Osteocyte (in vitro differentiated cells): ENCODE data around the gene STK11IP. TPM values are rescaled to one million over a fixed set of nuclear protein-coding genes. Genes with fewer than 3 reads are reported as not detected.

Experiments used
- DNase-seq: peaks from one replicate; pipeline ENCODE4 v3.0.0; 2021; ENCODE audit warnings: mixed read lengths; ENCODE audit not compliant: unreplicated experiment; ENCODE audit errors: extremely low spot score
- H3K27ac Mint-ChIP-seq: one replicate; pipeline ENCODE4 v1.8.0; 2021; ENCODE audit warnings: mild to moderate bottlenecking, mixed read lengths; ENCODE audit not compliant: unreplicated experiment
- H3K27me3 Mint-ChIP-seq: one replicate; pipeline ENCODE4 v1.8.0; 2021; ENCODE audit warnings: mixed read lengths; ENCODE audit not compliant: unreplicated experiment
- H3K36me3 Mint-ChIP-seq: one replicate; pipeline ENCODE4 v1.8.0; 2021; ENCODE audit warnings: mixed read lengths; ENCODE audit not compliant: unreplicated experiment
- H3K4me1 Mint-ChIP-seq: one replicate; pipeline ENCODE4 v1.8.0; 2021; ENCODE audit warnings: mixed read lengths; ENCODE audit not compliant: unreplicated experiment
- H3K4me3 Mint-ChIP-seq: one replicate; pipeline ENCODE4 v1.8.0; 2021; ENCODE audit warnings: mild to moderate bottlenecking, moderate library complexity, mixed read lengths; ENCODE audit not compliant: unreplicated experiment
- H3K9me3 Mint-ChIP-seq: one replicate; pipeline ENCODE4 v1.8.0; 2021; ENCODE audit warnings: mixed read lengths; ENCODE audit not compliant: unreplicated experiment
- total RNA-seq: library from RNA; stranded (reverse); gene quantifications from 2 replicates; pipeline ENCODE4 v1.2.1, GENCODE V29; 2021
- TF ChIP-seq, protein P1 (sequence below): fragments of 200-600 bp; sonication (generic); IDR thresholded peaks from 2 replicates; pipeline ENCODE4 v1.5.0; 2021; ENCODE audit warnings: antibody characterized with exemption, mild to moderate bottlenecking, moderate library complexity

STK11IP gene
- total RNA-seq, 1 donor from 2014 or later, result 42.7 TPM

DNA sequence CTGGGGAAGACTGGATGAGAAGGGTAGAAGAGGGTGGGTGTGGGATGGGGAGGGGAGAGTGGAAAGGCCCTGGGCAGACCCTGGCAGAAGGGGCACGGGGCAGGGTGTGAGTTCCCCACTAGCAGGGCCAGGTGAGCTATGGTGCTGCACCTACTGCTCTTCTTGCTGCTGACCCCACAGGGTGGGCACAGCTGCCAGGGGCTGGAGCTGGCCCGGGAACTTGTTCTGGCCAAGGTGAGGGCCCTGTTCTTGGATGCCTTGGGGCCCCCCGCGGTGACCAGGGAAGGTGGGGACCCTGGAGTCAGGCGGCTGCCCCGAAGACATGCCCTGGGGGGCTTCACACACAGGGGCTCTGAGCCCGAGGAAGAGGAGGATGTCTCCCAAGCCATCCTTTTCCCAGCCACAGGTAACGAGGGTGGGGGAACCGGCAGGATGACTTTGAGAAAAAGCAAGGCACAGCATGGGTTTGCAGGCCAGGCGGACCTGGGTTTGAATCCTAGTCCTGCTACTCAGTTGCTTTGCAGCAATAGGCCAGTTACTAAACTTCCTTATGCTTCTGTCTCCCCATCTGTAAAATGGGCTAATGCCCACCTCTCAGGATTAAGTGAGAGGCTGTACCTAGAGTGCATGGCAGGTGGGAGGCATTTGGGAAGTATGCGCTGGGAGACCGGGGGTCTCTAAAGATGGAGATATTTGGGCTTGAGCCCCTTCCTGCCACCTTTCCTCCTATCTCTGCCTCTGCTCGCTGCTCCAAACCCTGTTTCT lies 25.2 kb upstream of the STK11IP start, which contains the start of gene INHA:
TSS of gene INHA (plus strand) at position 74 of the 765 bp plus-strand sequence. CDS start at position 139, 65 bp downstream.
- TF ChIP-seq, protein P1, sequence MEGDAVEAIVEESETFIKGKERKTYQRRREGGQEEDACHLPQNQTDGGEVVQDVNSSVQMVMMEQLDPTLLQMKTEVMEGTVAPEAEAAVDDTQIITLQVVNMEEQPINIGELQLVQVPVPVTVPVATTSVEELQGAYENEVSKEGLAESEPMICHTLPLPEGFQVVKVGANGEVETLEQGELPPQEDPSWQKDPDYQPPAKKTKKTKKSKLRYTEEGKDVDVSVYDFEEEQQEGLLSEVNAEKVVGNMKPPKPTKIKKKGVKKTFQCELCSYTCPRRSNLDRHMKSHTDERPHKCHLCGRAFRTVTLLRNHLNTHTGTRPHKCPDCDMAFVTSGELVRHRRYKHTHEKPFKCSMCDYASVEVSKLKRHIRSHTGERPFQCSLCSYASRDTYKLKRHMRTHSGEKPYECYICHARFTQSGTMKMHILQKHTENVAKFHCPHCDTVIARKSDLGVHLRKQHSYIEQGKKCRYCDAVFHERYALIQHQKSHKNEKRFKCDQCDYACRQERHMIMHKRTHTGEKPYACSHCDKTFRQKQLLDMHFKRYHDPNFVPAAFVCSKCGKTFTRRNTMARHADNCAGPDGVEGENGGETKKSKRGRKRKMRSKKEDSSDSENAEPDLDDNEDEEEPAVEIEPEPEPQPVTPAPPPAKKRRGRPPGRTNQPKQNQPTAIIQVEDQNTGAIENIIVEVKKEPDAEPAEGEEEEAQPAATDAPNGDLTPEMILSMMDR, result no peak

DNA sequence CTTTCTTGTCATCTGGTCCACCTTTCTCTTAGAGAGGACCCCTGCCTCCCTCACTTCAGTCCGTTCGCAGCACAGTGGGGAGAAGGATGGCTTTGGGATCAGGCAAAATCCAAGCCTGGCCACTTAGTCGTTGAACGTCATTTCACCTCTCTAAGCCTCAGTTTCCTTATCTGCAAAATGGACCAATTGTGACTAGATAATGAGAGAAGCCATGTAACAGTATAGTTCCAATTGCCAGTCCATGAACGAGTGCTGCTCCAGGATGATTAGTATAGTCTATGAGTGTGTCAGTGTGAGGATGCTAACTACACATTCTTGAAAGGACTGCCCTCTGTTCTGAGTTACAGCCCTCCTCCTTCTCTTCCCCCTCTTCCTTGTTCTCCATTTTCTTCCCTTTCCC lies 24.5 kb upstream of the STK11IP start:
- H3K4me1 Mint-ChIP-seq, result peaks cover 28% of the 10 kb centered on the region
- H3K27me3 Mint-ChIP-seq, result peaks cover 6% of the 10 kb centered on the region
- H3K4me3 Mint-ChIP-seq, result no peak overlapping the region
- H3K9me3 Mint-ChIP-seq, result no peaks in the 10 kb centered on the region
- no peak for DNase-seq
- TF ChIP-seq, protein P1, result no peak
- H3K36me3 Mint-ChIP-seq, result peaks cover 7% of the 10 kb centered on the region
- no peak overlapping the region for H3K27ac Mint-ChIP-seq

More for the DNA sequence above, 25.2 kb upstream of the STK11IP start, which contains the start of gene INHA:
- Mint-ChIP-seq H3K4me3 (peak within 1 kb of the TSS; percentile 71), H3K9me3 (no peaks in the 10 kb centered on the region), H3K4me1 (peaks cover 28% of the 10 kb centered on the region), H3K27me3 (peaks cover 6% of the 10 kb centered on the region), H3K27ac (peak within 1 kb of the TSS; percentile 78), H3K36me3 (peaks cover 9% of the 10 kb centered on the region)
- DNase-seq, result no peak

DNA sequence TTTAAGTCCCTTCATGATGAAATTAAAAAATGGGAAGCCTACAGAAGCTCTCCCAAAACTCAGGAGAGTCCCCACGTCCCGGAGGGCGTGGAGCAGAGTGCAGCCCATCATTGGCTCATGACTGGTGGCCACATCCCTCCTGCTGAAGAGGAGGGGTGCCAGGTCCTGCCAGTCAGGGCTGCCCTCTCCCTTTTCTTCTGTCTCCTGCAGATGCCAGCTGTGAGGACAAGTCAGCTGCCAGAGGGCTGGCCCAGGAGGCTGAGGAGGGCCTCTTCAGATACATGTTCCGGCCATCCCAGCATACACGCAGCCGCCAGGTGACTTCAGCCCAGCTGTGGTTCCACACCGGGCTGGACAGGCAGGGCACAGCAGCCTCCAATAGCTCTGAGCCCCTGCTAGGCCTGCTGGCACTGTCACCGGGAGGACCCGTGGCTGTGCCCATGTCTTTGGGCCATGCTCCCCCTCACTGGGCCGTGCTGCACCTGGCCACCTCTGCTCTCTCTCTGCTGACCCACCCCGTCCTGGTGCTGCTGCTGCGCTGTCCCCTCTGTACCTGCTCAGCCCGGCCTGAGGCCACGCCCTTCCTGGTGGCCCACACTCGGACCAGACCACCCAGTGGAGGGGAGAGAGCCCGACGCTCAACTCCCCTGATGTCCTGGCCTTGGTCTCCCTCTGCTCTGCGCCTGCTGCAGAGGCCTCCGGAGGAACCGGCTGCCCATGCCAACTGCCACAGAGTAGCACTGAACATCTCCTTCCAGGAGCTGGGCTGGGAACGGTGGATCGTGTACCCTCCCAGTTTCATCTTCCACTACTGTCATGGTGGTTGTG lies 23.0 kb upstream of the STK11IP start:
- no peak for DNase-seq
- Mint-ChIP-seq H3K9me3 (no peaks in the 10 kb centered on the region), H3K4me1 (peaks cover 24% of the 10 kb centered on the region), H3K27ac (no peak overlapping the region), H3K36me3 (peaks cover 2% of the 10 kb centered on the region), H3K27me3 (peaks cover 6% of the 10 kb centered on the region), H3K4me3 (no peak overlapping the region)
- TF ChIP-seq, protein P1, result no peak

DNA sequence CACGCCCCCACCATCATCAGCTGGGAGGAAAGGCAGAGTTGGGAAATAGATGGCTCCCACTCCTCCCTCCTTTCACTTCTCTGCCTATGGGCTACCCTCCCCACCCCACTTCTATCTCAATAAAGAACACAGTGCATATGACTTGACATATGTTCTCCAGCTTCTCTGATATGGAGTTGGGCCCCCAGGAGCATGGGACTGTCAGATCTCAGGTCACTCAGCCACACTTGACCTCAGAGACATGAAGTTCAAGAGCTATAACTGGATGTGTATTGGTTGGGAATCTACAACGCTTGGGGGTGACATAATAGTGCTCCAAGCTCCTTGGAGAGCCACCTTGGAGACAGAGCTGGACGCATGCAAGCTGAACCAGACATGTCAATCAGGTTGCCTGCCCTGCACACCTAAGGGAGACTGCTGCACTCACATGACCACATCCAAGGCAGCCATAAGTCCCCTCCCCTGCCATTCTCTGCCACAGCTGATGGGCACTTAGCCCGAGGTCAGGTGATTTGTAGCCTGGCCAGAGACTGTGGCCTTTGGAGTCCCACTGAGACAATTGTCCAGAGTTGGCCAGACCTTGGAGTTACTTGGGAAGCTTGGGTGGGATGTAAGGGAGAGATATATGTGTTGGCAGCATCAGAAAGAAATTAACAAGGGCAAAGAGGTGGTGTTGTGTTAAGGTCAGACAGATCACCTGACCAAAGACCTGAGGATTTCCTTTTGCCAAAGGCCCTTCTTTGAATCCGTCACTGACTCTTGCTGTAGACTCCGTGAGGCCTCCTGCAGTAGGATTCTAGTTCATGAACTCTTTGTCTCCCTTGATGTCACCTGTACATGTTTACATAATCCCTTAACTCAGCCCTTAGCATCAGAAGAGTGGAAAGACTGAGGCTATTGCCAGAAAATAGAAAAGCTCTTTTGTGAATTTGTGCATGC lies 21.8 kb upstream of the STK11IP start:
- Mint-ChIP-seq H3K9me3 (no peaks in the 10 kb centered on the region), H3K4me1 (peaks cover 18% of the 10 kb centered on the region), H3K4me3 (no peak overlapping the region)

More for the DNA sequence above, 21.8 kb upstream of the STK11IP start:
- no peak for DNase-seq
- Mint-ChIP-seq H3K27me3 (peaks cover 6% of the 10 kb centered on the region), H3K27ac (no peak overlapping the region), H3K36me3 (no peaks in the 10 kb centered on the region)
- TF ChIP-seq, protein P1, result no peak
